HL-60 (cell line): ENCODE measurements around the gene PRR13.
"Not testable (repeated sequence)": the region's sequence is repeated elsewhere in the genome, so short reads cannot be mapped to it uniquely, and the experiment has no call there.

Experiments
- DNase-seq, 2 experiments: peaks; one replicate each; pipeline ENCODE4 v3.0.0-alpha.2; 2010 to 2020; ENCODE audit warnings: low read depth in 1 of 2, low spot score in 1 of 2
- H3K27ac ChIP-seq: fragments of 250-450 bp; sonication (Bioruptor Pico); replicated peaks from 2 replicates; pipeline ENCODE4 v1.5.1; 2020; ENCODE audit warnings: mild to moderate bottlenecking, moderate library complexity
- H3K27me3 ChIP-seq: fragments of 250-450 bp; sonication (Bioruptor Pico); 2 replicates; pipeline ENCODE4 v1.5.1; 2021; ENCODE audit warnings: mild to moderate bottlenecking, moderate library complexity; ENCODE audit not compliant: insufficient read depth, poor library complexity, severe bottlenecking
- H3K4me3 ChIP-seq: replicated peaks from 2 replicates; pipeline ENCODE4 v1.5.1; 2011; ENCODE audit warnings: mild to moderate bottlenecking, control low read depth, low read length; ENCODE audit not compliant: insufficient read depth
- CTCF ChIP-seq: IDR thresholded peaks from one replicate; pipeline ENCODE4 v1.5.1; 2011; ENCODE audit warnings: low read length, control low read depth, inconsistent platforms; ENCODE audit not compliant: insufficient read depth
- GABPA ChIP-seq: IDR thresholded peaks from 2 replicates; pipeline ENCODE4 v1.6.1; 2012; ENCODE audit warnings: low read depth
- POLR2AphosphoS5 ChIP-seq: IDR thresholded peaks from 2 replicates; pipeline ENCODE4 v1.6.1; 2012; ENCODE audit warnings: low read depth
- REST ChIP-seq: IDR thresholded peaks from 2 replicates; pipeline ENCODE4 v1.6.1; 2012; ENCODE audit warnings: low read depth; ENCODE audit not compliant: insufficient replicate concordance
- SPI1 ChIP-seq: IDR thresholded peaks from 2 replicates; pipeline ENCODE4 v1.6.1; 2012; ENCODE audit warnings: low read depth, mild to moderate bottlenecking, borderline replicate concordance

The PRR13 gene

GRCh38 chr12:53478865-53479264 is 37.3 kb downstream of the PRR13 start:
- Histone ChIP-seq H3K27ac (no peak overlapping the region), H3K27me3 (no peaks in the 10 kb centered on the region), H3K4me3 (no peak overlapping the region)
- TF ChIP-seq POLR2AphosphoS5, result peak; percentile 29; the same call in 1 of the 2 replicates
- no peak for TF ChIP-seq CTCF
- no peak for DNase-seq

GRCh38 chr12:53479331-53479730 is 37.8 kb downstream of the PRR13 start:
- Histone ChIP-seq H3K27me3 (no peaks in the 10 kb centered on the region), H3K27ac (no peak overlapping the region), H3K4me3 (no peak overlapping the region)
- no peak for DNase-seq
- TF ChIP-seq CTCF, result no peak
- no peak for TF ChIP-seq REST
- TF ChIP-seq GABPA, result no peak
- TF ChIP-seq SPI1, result no peak
- TF ChIP-seq POLR2AphosphoS5, result no peak

- no peak overlapping the region for H3K4me3 ChIP-seq
- no peak overlapping the region for H3K27ac ChIP-seq
- DNase-seq, result no peak
- no peaks in the 10 kb centered on the region for H3K27me3 ChIP-seq
- TF ChIP-seq REST (no peak), CTCF (no peak), POLR2AphosphoS5 (no peak), SPI1 (no peak), GABPA (no peak)
These were observed 39.2 kb downstream of the PRR13 start for GRCh38 chr12:53480491-53481442.

- H3K27ac ChIP-seq, H3K4me3 ChIP-seq, H3K27me3 ChIP-seq, DNase-seq: not testable (repeated sequence)
These were observed 39.9 kb downstream of the PRR13 start for GRCh38 chr12:53481458-53481857.
